ENCODE measurements around the gene DNAAF8.
A peak's percentile ranks its signal among the peaks of the same experiment; 100 is the strongest.

DNAAF8 gene

DNA sequence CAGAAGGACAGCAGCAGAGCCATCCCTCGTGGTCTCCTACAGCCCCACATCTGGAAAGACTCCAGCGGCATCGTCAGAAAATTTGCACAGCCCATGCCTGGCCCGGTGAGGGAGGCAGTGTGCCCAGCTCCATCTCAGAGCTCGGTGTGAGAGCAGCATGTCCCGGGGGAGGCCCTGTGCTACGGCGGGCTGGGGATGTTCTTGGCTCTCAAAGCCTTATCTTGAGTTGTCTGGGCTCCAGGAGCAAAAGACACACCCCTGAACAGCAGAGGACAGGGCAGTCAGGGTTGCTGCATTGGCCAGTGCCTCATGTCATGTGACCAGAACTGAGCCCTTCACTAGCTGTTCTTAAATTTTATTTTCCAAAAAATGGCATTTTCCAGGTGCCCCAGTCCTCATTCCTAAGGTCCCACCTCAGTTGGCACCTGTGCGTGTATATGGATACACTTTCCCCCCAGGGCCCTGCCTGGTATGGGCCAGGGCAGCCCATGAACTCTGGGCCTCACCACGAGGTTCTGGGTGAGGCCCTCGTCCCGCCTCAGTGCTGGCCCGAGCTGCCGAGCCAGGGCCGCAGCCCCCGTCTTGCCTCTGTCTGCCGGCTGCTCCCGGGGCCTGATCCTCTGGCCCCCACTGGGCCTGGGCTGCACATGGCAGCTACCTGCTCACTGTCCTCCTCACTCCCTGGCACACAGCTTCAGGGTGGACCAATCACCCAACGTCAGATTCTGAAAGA, 38.0 kb upstream of the DNAAF8 start:
- TF ChIP-seq POLR2AphosphoS5 (IDR thresholded peaks at IDR 0.05; ENCODE audit: low read depth, low read length) (no peak), TAF1 (IDR thresholded peaks at IDR 0.05; ENCODE audit: borderline replicate concordance, insufficient read depth, low read length) (no peak), SIN3A (IDR thresholded peaks at IDR 0.05; ENCODE audit: borderline replicate concordance, insufficient read depth, low read length) (no peak), FOXP2 (optimal IDR thresholded peaks at IDR 0.05; ENCODE audit: borderline replicate concordance, extremely low read depth, extremely low read length, insufficient read depth) (no peak)
- TF ChIP-seq, protein P1, sequence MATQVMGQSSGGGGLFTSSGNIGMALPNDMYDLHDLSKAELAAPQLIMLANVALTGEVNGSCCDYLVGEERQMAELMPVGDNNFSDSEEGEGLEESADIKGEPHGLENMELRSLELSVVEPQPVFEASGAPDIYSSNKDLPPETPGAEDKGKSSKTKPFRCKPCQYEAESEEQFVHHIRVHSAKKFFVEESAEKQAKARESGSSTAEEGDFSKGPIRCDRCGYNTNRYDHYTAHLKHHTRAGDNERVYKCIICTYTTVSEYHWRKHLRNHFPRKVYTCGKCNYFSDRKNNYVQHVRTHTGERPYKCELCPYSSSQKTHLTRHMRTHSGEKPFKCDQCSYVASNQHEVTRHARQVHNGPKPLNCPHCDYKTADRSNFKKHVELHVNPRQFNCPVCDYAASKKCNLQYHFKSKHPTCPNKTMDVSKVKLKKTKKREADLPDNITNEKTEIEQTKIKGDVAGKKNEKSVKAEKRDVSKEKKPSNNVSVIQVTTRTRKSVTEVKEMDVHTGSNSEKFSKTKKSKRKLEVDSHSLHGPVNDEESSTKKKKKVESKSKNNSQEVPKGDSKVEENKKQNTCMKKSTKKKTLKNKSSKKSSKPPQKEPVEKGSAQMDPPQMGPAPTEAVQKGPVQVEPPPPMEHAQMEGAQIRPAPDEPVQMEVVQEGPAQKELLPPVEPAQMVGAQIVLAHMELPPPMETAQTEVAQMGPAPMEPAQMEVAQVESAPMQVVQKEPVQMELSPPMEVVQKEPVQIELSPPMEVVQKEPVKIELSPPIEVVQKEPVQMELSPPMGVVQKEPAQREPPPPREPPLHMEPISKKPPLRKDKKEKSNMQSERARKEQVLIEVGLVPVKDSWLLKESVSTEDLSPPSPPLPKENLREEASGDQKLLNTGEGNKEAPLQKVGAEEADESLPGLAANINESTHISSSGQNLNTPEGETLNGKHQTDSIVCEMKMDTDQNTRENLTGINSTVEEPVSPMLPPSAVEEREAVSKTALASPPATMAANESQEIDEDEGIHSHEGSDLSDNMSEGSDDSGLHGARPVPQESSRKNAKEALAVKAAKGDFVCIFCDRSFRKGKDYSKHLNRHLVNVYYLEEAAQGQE (IDR thresholded peaks at IDR 0.05; ENCODE audit: insufficient read depth in 1 of 2, low read depth in 2 of 2, low read length in 2 of 2), result no peak

DNA sequence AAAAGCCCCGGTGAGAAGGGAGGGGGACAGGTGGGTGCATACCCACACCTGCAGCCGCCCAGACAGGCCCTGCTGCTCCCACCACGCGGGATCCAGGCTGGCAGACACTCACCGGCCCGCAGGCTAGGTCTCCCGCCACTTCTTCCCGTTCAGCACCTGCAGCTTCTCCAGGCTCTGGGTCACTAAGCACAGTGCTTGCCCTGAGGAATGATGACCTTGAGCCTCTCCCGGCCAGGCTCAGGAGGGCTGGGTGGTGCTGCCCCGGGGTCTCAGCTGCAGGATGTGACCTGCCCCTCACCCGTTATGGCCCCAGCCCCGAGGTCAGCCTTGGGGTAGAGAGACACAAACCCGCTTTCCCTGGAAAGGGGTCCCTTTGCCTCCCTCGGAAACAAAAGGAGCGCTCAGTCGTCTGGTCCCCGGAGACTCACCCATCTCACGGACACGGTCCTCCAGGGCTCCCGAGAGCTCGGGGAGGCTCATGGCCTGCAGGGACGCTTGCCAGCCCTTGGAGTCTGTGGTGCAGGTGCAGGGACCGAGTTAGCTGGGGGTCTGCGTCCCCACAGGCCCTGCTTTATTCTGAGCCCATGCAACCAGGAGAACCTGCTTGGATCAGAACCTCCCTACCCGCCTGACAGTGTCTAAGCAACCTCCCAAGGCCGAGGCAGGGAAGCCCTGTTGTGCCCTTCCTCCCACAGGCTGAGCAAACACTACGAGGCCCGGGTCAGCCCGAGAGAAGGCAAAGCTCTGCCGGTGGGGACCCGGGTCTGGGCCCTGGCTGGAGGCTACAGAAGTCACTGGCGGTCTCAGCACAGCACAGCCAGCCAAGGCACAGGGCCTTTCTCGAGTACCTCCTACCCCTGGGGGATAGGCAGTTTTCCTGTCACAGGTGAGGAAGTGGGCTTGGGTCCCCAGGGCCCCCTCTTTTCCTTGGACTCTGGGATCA, 37.2 kb upstream of the DNAAF8 start:
- TF ChIP-seq TAF1 (IDR thresholded peaks at IDR 0.05; ENCODE audit: borderline replicate concordance, insufficient read depth, low read length) (no peak), FOXP2 (optimal IDR thresholded peaks at IDR 0.05; ENCODE audit: borderline replicate concordance, extremely low read depth, extremely low read length, insufficient read depth) (no peak), POLR2AphosphoS5 (IDR thresholded peaks at IDR 0.05; ENCODE audit: low read depth, low read length) (peak; percentile 11; the same call in 1 of the 2 replicates), SIN3A (IDR thresholded peaks at IDR 0.05; ENCODE audit: borderline replicate concordance, insufficient read depth, low read length) (no peak)
- TF ChIP-seq, protein P1 (IDR thresholded peaks at IDR 0.05; ENCODE audit: insufficient read depth in 1 of 2, low read depth in 2 of 2, low read length in 2 of 2), result no peak

DNA sequence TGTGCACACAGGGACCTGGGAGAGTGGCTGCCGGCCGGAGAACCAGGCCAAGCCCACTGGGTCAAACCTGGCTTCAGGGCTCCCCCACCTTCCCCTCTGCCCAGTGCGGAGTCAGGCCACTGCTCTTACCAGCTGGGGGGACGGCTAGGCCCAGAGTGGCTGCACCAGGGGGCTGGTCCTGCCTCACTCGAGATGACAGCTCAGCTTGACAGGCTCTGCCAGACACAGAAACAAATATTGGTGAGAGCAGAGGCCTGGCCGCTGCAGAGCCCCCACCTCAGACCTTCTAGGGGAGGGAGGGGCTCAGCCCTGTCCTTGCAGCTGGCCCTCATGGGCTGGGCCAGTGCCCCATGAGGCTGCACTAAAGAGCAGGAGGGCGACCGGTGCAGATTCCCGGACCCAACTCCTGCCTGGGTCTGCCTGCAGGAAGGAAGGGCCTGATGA, 36.5 kb upstream of the DNAAF8 start:
- 0 out of 2 replicates have a peak, but pooled peaks have one; percentile 2 for TF ChIP-seq POLR2AphosphoS5 (IDR thresholded peaks at IDR 0.05; ENCODE audit: low read depth, low read length)
- TF ChIP-seq TAF1 (IDR thresholded peaks at IDR 0.05; ENCODE audit: borderline replicate concordance, insufficient read depth, low read length), result no peak

DNA sequence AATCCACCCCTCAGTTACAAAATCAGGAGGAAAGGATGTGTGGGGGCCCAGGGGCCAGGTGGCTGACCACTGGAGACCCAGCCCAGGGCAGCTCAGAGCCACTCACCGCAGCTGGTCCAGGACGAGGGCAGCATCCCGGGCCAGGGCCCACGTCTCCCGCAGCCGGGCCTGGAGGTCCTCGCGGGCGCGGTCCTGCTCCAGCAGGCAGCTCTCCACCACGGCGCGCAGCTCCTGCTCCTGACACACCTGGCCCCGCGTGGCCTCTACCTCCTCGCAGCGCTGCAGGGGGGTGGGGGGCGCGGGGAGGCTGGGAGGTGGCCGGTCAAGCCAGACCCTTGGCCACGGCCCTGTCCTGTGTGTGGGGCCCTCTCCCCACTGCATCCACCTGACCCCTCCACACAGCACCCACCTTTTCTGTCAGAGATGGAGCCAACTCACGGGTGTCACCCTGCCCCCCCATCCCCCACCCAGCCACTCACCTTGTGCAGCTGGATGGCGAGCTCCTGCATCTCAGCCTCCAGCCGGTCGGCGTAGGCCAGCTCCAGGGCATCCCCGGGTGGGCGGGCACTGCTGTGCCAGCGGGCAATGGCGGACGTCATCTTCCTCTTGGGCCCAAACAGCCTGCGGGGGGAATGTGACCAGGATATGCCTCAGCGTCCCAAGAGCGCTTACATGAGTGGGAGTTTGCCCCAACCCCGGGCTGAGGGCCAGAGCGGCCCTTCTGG, 35.9 kb upstream of the DNAAF8 start:
- TF ChIP-seq POLR2AphosphoS5 (IDR thresholded peaks at IDR 0.05; ENCODE audit: low read depth, low read length) (no peak), TAF1 (IDR thresholded peaks at IDR 0.05; ENCODE audit: borderline replicate concordance, insufficient read depth, low read length) (no peak), FOXP2 (optimal IDR thresholded peaks at IDR 0.05; ENCODE audit: borderline replicate concordance, extremely low read depth, extremely low read length, insufficient read depth) (no peak), SIN3A (IDR thresholded peaks at IDR 0.05; ENCODE audit: borderline replicate concordance, insufficient read depth, low read length) (no peak)
- TF ChIP-seq, protein P1 (IDR thresholded peaks at IDR 0.05; ENCODE audit: insufficient read depth in 1 of 2, low read depth in 2 of 2, low read length in 2 of 2), result no peak

DNA sequence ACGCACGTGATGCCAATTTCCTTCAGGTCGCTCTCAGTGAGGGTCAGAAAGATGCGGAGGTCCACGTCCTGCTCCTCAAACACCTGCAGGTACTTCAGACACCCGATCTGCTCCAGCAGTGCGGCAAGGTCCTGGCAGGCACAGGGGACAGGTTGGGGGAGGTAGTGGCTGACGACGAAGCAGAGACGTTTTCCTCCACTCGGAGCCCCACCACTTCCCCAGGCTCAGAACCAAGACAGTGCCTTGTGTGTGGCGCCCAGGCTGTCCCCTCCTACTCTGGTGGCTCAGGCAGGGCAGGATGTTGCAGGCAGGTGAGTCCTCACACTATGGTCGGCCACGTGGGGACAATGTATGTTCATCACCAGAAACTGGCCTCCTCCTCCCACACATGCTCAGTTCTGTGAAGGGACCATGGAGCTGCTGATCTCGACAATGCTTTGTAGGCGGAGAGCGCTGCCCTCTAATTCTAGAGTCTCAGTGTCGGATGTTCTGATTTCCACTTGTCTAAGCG, 35.2 kb upstream of the DNAAF8 start:
- TF ChIP-seq FOXP2 (optimal IDR thresholded peaks at IDR 0.05; ENCODE audit: borderline replicate concordance, extremely low read depth, extremely low read length, insufficient read depth), result no peak
- no peak for TF ChIP-seq TAF1 (IDR thresholded peaks at IDR 0.05; ENCODE audit: borderline replicate concordance, insufficient read depth, low read length)
- no peak for TF ChIP-seq POLR2AphosphoS5 (IDR thresholded peaks at IDR 0.05; ENCODE audit: low read depth, low read length)
- TF ChIP-seq SIN3A (IDR thresholded peaks at IDR 0.05; ENCODE audit: borderline replicate concordance, insufficient read depth, low read length), result no peak
- TF ChIP-seq, protein P1 (IDR thresholded peaks at IDR 0.05; ENCODE audit: insufficient read depth in 1 of 2, low read depth in 2 of 2, low read length in 2 of 2), result no peak
